GM21529 (cell line): Measurements from ENCODE around the gene SARDH.
"Not testable (repeated sequence)": the region's sequence is repeated elsewhere in the genome, so short reads cannot be mapped to it uniquely, and the experiment has no call there.

ENCODE experiments used
- ATAC-seq: cut with Tn5 transposase; IDR thresholded peaks from one replicate; pipeline ENCODE4 v1.9.1; 2021; ENCODE audit not compliant: unreplicated experiment

The SARDH gene

GRCh38 chr9:133687856-133688761, 50.0 kb downstream of the SARDH start:
- ATAC-seq, result no peak

GRCh38 chr9:133686642-133687575, 51.2 kb downstream of the SARDH start:
- ATAC-seq, result no peak

- ATAC-seq, result no peak
Measured at GRCh38 chr9:133685653-133686609, 52.2 kb downstream of the SARDH start.

- no peak for ATAC-seq
Measured at GRCh38 chr9:133684936-133685361, 53.2 kb downstream of the SARDH start.

- no peak for ATAC-seq
Measured at GRCh38 chr9:133684121-133684935, 53.8 kb downstream of the SARDH start.

GRCh38 chr9:133683586-133684120, 54.5 kb downstream of the SARDH start:
- ATAC-seq, result no peak

GRCh38 chr9:133682818-133683585, 55.1 kb downstream of the SARDH start:
- ATAC-seq, result no peak

- ATAC-seq, result no peak
Measured at GRCh38 chr9:133681658-133682306, 56.4 kb downstream of the SARDH start.

GRCh38 chr9:133680976-133681657, 57.0 kb downstream of the SARDH start:
- no peak for ATAC-seq

GRCh38 chr9:133680250-133680975, 57.7 kb downstream of the SARDH start:
- no peak for ATAC-seq

- no peak for ATAC-seq
Measured at GRCh38 chr9:133679466-133680061, 58.6 kb downstream of the SARDH start.

- ATAC-seq, result no peak
Measured at GRCh38 chr9:133679056-133679455, 59.1 kb downstream of the SARDH start.

GRCh38 chr9:133677126-133678010, 60.8 kb downstream of the SARDH start:
- no peak for ATAC-seq

- no peak for ATAC-seq
Measured at GRCh38 chr9:133676450-133676849, 61.7 kb downstream of the SARDH start.

- ATAC-seq, result not testable (repeated sequence)
Measured at GRCh38 chr9:133675796-133676195, 62.4 kb downstream of the SARDH start.

GRCh38 chr9:133674091-133674490, 64.1 kb downstream of the SARDH start:
- ATAC-seq, result no peak
